HG03060 (cell line): Measurements from ENCODE around the gene PRDX2.

ENCODE experiments used
- ATAC-seq: cut with Tn5 transposase; IDR thresholded peaks from one replicate; pipeline ENCODE4 v1.9.1; 2021; ENCODE audit warnings: low read depth, moderate number of reproducible peaks; ENCODE audit not compliant: unreplicated experiment

The PRDX2 gene

GRCh38 chr19:12783291-12783848, 18.2 kb downstream of the PRDX2 start:
- no peak for ATAC-seq

- ATAC-seq = no peak
Observed at GRCh38 chr19:12782424-12783290, 18.9 kb downstream of the PRDX2 start.

GRCh38 chr19:12782174-12782423, 19.5 kb downstream of the PRDX2 start:
- no peak for ATAC-seq

DNA sequence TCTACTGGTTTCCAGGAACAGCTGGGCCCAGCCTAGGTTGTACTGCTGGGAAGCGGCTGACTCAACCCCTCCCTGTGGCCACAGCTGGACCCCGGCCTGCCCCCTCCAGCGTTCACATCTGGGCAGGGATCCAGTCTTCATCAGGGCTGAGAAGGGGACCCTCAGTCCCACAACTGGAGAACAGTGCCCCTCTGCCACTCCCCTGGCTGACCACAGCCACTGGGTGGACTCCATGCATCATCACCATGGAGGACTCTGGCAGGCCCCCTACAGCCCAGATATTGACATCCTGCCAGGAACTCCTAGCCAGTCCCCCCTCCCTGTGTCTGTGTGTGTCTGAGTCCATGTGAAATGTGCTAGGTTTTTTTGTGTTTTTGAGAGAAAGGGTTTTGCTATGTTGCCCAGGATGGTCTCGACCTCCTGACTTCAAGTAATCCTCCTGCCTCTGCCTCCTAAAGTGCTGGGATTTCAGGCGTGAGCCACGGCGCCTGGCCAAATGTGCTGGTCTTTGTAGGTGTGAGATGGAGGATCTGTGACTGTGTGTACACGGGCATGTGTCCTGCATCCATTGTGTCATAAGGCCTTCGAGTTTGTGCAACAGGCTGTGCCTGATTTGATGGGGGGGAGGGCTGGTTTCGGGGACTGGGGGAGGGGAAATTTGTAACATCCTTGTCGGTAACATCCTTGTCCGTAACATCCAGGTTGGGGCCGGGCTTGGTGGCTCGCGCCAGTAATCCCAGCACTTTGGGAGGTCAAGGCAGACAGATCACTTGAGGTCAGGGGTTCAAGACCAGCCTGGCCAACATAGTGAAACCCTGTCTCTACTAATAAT, 22.2 kb downstream of the PRDX2 start:
- no peak for ATAC-seq

DNA sequence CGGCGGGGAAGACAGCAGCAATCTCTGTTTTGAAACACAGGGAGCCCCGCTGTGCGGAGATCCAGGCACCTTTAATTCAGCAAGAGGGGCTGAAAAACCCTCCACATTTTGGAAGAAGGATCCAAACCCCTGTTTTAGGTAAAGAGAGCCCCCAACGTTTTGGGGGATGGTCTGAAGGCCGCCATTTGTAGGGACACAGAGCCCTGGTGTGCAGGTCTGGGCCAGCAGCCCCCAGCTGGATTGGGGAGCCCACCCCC, 22.8 kb downstream of the PRDX2 start:
- no peak for ATAC-seq

DNA sequence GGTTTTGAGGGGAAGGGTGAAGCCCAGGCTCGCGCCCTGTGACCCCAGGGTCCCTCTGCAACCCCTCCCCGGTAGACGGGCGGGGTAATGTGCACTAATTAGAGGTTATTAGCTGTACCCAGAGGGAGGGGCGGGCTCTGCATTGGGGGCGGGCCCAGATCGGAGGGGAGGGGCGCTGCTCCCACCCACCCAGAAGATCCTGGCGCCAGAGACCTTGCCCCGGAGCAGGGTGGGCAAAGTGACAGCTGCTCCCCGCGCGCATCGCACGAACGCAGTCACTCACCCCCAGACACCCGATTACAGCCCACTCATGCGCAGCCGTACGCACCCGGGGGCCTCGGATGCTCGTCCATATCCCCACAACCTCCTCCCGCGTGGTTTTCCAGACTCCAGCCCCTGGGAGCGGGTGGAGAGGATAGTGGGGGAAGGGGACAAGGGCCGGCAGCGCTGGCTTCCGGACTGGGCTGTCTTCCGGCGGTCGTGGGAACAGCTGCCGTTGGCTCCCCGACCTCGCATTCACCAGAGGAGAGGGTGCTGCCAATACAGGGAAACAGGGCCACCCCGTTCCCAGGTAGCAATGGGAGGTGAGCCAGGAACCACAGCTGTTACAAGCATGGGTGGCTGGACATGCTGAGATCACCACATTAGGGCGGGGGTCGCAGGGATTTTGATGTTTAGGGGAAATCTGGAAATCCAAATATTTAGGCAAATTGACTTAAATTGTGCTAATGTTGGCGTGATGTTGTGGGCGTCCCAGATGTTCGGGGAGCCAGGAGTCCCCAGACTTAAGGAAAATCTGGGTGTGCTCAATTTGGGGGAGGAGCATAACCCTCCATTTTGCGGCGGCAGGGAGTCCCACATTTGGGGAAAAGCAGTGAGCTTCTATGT, 23.3 kb downstream of the PRDX2 start:
- no peak for ATAC-seq

- no peak for ATAC-seq
Observed at GRCh38 chr19:12777217-12778016, 24.2 kb downstream of the PRDX2 start.

GRCh38 chr19:12774588-12775555, 26.7 kb downstream of the PRDX2 start, which contains the start of gene HOOK2:
TSS of gene HOOK2 (minus strand) at chr19:12775552. CDS start at chr19:12775449, 103 bp downstream.
- no peak for ATAC-seq

GRCh38 chr19:12773571-12773970, 28.0 kb downstream of the PRDX2 start:
- no peak for ATAC-seq

- ATAC-seq = no peak
Observed at GRCh38 chr19:12772323-12772722, 29.3 kb downstream of the PRDX2 start.

- no peak for ATAC-seq
Observed at GRCh38 chr19:12770922-12771321, 30.7 kb downstream of the PRDX2 start.

- no peak for ATAC-seq
Observed at GRCh38 chr19:12769689-12770088, 31.9 kb downstream of the PRDX2 start.

DNA sequence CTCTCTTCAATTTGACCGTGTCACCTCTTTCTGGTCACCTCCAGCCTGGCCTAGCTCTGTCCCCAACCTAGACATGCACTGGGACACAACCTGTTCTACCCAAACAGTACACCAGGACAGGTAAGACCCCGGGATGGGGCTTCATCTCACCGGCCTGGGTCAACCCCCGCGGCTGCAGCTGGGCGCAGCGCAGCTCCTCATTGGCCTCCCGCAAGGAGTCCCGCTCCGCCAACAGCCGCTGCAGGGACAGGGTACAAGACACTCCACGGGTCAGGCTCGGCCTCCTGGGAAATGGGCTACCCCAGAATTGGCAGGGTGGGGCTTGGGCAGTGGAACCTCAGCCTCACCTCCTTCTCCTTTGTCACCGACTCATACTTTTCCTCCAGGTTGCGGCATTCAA, 33.9 kb downstream of the PRDX2 start:
- ATAC-seq = no peak

- no peak for ATAC-seq
Observed at GRCh38 chr19:12767150-12767549, 34.5 kb downstream of the PRDX2 start.

DNA sequence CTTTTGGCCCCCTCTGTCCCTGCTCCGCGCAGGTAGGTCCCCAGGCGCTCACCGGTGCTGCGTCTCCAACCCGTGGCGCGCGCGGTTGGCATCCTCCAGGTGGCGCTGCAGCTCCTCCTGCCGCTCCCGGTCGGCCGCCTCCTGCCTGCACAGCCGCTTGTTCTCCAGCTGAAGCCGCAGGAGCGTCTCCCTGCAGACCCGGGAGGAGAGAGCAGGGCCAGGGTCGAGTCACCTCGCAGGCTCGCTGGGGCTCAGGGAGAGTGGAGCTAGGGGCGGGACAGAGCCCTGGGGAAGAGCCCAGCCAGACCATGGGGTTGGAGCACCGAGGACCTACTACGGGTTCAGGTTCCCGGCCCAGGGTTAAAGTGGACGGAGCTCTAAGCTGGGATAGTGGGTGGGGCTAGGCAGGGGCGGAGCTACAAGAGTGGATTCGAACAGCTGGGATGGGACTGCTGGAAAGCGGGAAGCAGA, 35.5 kb downstream of the PRDX2 start:
- ATAC-seq = no peak

DNA sequence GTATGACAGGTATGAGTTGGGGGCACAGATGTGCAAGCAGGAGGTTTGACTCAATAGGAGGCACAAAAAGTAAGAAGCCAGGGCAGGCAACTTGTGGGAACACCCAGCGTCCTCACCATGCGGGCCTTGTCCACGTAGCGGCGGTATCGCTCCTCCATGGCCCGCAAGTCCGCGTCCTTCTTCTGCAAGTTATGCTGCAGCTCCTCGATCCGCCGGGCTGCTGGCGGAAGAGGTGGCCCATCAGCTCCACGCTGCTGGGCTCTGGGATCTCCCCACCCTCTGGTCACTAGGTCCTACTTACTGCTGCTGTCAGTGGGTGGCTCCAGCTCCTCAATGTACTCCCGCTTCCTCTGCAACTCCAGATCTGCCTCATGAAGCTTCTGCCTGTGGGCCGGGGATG, 36.9 kb downstream of the PRDX2 start:
- no peak for ATAC-seq

- no peak for ATAC-seq
Observed at GRCh38 chr19:12763100-12763499, 38.5 kb downstream of the PRDX2 start.

DNA sequence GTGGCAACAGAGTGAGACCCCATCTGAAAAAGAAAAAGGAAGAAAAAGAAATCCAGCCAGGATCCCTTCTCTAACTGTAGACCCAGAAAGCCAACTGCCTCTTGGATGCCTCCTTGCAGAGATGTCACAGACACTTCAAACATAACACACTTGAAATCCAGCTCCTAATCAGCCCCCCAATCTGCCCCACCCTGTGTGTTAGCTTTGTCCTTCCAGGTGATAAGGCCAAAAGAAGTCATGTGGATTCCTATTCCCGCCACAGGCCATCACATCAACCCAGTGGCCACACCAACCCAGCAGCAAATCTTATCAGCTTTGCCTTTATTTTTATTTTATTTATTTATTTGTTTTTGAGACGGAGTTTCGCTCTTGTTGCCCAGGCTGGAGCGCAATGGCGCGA, 41.9 kb downstream of the PRDX2 start:
- no peak for ATAC-seq
